NCI-H1694 (cell line): ENCODE measurements around the gene SEC24D.

Experiments used
- DNase-seq: peaks from one replicate; lab custom pipeline; 2025; lab: John Stamatoyannopoulos, UW

SEC24D gene

DNA sequence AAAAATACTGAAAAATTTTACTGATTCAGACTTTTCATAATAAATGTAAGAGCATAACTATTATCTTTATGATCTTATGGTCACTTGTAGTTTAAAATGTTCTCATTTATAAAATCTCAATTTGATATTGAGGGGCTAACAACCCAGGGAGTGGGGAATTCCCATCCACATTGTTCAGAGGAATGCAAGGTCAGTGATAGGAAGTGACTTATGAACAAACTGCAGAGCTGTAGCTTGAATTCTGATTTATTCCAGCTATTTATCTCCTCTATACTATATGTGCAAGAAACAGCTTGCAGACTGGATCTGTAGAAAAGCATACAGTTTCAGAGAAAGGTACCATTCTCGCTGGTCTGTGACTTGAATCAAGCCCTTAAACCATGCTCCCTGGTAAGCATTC lies 61.6 kb downstream of the SEC24D start:
- no peak for DNase-seq

DNA sequence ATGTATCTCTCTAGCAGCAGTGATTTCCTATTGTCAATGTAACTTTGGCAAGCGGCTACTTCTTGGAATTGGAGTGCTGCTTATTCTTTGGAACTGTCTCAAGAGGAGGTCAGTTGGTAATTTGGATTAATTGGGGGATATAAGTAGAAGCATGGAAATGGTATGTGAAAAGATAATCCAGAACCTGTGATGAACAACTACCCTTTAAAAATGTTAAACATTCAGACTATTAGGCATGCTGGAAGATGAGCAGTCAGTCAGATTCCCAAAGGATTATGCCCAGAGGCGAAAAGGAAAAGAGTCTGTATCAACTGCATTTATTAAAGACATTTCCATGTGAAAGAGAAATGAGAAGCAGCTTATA lies 62.5 kb downstream of the SEC24D start:
- no peak for DNase-seq

GRCh38 chr4:118772767-118773428 lies 63.0 kb downstream of the SEC24D start:
- no peak for DNase-seq

DNA sequence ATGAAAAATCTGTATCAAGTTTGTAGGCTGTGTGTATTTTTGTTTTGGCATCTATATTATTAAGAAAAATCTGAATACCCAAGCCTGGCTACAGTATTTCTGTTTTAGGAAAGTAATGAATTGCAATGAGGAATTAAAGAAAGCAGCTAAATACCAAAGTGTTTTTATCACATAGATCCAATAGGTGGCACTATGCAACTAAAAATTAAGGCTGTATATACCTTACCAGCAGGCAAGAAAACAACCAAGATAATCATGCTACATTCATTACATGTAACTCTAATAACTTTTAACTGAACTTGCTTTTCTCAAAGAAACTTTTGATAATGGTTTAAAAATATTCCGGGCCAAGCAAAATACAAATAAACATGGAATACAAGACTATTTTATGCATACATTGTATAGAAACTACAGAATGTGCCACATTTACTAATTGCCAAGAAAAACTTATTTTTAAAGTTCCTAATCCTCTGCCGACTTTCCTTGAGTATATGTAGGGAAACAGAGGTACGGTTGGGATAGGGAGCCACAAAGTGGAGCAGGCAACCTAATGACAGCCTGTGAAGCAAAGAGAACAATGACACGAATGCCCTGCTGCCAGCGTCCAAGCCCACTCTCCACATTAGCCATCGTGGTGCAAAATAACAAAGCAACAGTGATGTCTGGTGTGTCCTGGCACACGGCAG lies 63.7 kb downstream of the SEC24D start:
- DNase-seq = peak; percentile 35

DNA sequence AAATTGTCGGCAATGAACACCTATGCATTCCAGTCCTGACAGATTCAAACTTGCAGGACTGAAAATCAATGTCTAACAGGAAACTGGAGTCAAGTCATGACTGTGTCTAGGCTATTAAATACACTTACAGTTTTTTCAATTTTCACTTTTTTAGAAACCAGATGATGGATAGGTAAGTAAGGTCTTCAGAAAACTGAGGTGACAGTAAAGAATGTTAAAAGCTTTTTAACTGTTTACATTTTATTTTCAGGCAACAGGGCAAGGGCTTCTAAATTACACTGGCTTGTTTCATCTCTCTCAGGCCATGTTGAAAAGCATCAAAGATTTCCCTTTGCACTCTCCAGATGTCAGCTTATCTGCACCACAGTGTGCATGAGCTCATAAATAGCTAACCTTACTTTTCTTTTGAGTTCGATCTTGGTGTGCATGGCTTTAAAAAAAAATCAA lies 65.2 kb downstream of the SEC24D start:
- no peak for DNase-seq

DNA sequence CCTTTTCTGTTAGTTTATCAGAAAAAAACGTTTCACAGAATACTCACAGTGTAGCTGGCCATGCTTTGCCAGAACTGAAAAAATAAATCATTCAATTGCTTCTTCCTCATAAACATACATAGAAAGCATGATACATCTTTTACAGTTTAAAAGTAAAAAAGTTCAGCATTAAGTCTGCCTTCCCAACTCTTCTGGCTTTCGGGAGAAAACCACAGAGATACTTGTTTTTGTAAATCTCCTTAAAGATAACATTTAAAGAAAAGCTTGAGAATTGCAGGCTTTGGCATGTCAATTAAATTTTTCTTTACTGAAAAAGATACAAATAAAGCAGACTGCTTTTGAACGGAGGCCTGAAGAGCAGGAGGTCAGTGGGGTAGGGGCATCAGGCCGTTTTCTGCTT lies 66.8 kb downstream of the SEC24D start:
- DNase-seq = no peak

GRCh38 chr4:118767109-118767508 lies 68.8 kb downstream of the SEC24D start:
- DNase-seq = no peak

GRCh38 chr4:118765399-118765798 lies 70.5 kb downstream of the SEC24D start:
- no peak for DNase-seq

DNA sequence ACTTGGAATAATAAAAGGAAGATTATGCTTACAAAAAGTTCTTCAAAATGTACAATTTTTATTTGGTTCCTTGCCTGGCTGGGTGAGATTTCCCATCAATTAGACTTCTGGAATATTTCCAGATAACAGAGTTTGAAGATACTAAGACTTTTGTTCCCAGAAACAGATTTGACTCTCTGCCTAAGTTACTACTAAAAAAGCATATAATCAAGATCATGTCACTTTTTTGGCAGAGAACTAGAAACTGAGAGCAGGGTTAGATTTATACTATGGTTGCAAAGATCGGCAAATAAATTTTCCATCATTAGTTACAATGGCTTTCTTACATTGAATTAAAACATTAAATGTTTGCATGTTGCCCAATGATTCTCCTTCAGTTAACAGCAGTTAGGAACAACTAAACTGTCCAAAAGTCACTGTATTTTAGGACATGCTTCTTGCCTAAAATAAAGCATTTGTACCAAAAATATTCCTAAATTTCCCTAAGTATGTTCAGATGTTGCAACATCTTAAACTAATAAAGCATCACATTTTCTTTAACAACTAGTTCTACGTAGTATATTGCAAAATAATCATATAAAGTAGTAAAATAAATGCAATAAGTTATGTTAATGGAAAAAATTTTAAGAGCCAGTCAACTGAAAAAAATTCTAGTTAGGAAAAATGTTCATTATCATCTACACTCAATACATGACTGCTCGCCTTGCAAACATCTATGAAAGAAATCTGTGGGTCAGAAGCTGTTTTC lies 73.0 kb downstream of the SEC24D start:
- DNase-seq = no peak

- DNase-seq = no peak
Observed at GRCh38 chr4:118762155-118762554, 73.8 kb downstream of the SEC24D start.

DNA sequence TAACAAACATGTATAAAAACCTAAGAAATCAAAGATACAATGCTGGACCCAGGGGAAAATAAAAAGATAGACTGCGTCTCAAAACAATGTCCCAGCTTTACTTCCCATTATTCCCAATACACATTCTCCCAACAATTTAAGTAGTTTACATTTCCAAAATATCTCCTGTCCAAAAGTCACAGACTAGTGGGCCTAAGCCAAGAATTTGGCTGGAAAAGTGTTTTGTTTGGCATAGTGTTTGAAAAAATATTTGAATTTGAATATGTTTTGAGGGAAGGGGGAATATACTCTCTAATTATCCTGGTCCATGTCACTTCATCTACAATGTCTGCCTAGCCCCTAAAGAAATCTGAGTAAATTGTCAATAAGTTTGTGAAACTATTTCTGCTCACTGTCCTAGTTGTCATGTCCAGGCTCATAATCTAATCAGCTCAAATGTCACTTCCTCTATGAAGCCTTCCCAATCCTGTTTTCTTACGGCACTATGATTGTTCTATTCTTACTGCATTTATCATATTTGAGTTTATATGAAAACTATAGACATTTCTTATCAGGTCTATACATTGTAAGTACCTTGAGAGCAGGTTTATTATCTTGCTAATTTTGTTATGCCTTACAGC lies 74.4 kb downstream of the SEC24D start:
- DNase-seq = no peak

GRCh38 chr4:118760493-118760892 lies 75.4 kb downstream of the SEC24D start:
- no peak for DNase-seq

GRCh38 chr4:118760092-118760491 lies 75.8 kb downstream of the SEC24D start:
- no peak for DNase-seq

DNA sequence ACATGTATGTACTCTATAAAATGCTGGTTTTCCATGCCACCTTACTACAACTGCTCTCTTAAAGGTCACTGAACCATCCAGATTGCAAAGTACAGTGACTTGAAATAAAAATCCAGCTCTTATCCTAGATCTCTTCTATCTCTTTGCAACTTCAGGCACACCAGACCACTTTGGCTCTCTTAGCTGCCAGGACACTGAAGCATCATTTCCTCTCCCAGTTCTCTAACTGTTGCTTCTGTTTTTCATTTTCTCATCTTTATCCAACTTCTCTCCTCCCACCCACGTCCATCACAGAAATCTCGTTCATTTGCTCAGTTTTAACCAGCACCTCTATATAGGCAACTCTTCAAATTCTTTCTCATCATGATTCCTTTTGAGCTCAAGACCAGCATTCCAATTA lies 76.4 kb downstream of the SEC24D start:
- no peak for DNase-seq

- no peak for DNase-seq
Observed at GRCh38 chr4:118758293-118758692, 77.6 kb downstream of the SEC24D start.

DNA sequence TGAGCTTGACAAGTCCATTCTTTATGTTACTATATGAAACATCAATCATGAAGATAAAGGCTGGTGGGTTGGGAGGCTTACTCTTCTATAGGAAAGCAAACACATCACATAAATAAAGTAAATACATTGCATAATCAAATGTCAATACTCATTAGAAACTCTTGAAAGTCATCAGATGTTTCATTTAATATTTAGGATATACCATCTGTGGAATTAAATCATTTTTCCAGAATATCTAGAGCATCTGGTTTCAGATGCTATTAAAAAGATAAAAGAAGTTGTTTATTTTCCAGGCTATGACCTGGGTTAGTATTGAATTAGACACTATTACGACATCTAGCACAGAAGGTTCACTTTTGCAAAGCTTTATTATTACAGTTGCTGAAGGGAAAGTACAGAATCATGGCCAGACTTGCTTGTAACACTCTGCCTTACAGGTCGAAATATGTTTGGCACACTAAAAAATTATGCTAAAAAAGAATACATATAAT lies 78.1 kb downstream of the SEC24D start:
- DNase-seq = no peak

DNA sequence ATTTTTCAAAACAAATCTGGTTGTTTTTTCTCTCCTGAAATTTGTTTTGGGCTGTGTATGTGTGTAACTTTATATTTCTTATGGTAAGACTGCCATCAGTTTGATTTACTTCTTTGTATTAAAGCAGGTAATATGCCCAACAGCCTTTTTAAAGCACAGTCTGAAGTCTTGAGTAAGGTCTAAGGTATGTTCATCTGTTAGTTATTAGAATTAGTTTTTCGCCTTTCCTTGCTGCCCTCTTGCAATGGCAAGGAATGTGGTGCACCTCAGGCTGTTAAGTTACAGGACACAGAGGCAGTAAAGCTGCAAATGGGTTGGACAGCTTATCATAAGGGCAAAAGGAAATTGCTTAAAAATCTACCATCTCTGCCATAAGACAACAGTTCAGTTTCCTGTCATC lies 79.0 kb downstream of the SEC24D start:
- DNase-seq = no peak

- DNase-seq = no peak
Observed at GRCh38 chr4:118756429-118756828, 79.5 kb downstream of the SEC24D start.

DNA sequence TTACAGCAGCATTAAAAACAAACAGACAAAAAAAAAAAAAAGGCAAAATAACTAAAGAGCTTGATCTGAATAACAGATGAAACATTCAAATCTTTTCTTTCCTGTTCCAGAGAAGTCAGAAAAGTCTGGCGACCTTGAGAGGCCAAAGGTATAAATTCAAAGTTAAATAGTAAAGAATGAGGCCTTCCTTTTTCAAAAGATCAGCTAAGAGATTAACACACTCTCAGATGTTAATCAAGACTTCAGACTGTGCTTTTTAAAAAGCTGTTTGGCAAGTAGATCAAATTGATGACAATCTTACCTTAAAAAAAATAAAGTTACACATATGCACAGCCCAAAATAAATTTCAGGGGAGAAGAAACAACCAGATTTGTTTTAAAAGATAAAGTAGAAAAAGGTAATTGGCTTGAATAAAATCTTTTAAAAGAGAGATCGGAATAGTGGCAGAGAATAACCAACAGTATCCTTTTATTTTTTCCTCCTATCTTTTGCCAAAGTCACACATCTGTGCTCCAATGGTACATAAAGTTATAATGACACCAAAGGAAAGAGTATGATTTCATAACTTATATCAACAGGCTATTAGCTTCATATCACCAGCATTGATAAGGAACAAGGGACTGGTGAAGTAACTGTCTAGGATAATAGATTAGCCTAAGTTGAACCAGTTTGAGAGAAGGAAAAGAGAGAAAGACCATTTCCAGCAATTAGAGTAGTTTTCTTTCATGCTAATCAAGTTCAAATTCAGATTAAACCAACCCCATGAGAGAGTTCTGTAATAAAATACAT lies 80.3 kb downstream of the SEC24D start:
- no peak for DNase-seq

GRCh38 chr4:118754890-118755289 lies 81.0 kb downstream of the SEC24D start:
- no peak for DNase-seq

DNA sequence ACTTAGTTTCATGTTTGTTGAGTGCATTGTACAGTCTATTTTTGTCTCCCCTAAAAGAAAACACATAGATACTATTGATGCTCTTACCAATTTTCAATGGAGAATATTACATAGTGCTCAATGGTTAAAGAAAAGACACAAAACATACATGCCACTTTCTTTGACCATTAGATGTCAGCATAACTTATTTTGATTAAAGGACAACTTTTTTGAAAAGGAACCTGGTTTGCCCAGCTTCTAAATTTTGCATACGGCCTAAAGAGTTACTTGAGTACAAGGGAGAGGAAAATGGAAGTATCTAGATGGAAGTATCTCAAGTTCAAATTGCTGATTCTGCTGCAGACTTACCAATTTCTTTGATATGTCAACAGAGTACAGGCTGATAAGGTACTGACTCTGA lies 82.2 kb downstream of the SEC24D start:
- DNase-seq = no peak

- no peak for DNase-seq
Observed at GRCh38 chr4:118753096-118753495, 82.8 kb downstream of the SEC24D start.
